Measurements from ENCODE around the gene WWC2.

WWC2 gene

GRCh38 chr4:183195534-183195933, 96.5 kb downstream of the WWC2 start:
- no peak for TF ChIP-seq CTCF (IDR thresholded peaks at IDR 0.05)
- H3K9me3 ChIP-seq: no peaks in the 10 kb centered on the region
- DNase-seq: no peak
- H3K27me3 ChIP-seq: no peaks in the 10 kb centered on the region
- no peak overlapping the region for H3K27ac ChIP-seq
- H3K4me3 ChIP-seq: no peak overlapping the region
- intact Hi-C loops (cut with DNase I; ENCODE audit: low total_unique reads): no loop called here
- H3K4me1 ChIP-seq: peaks cover 0 to 14% (median 0%) of the 10 kb centered on the region in 4 donors
- H3K36me3 ChIP-seq: peaks cover 0 to 4% (median 0%) of the 10 kb centered on the region in 3 donors

DNA sequence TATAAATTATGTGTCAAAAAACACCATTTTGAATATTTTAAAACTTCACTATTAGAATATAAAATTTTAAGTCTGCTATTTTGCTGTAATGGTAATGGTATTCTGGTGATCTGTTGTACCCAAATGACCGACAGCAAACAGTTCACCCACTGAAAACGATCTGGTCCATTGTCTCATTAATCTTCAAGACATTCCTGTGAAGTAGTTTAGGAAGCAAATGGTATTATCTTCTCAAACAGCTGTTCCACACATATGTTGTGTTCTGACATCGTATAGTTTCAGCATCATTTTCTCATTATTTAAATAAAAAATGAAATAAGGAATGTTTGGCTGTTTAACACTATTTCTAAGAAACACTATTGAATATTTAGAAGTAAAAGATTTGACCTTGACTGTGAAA, 98.1 kb downstream of the WWC2 start:
- H3K27me3 ChIP-seq: no peaks in the 10 kb centered on the region
- H3K4me3 ChIP-seq: no peak overlapping the region
- no peak for TF ChIP-seq CTCF (IDR thresholded peaks at IDR 0.05)
- peaks cover 0 to 12% (median 0%) of the 10 kb centered on the region in 4 donors for H3K4me1 ChIP-seq
- intact Hi-C loops (cut with DNase I; ENCODE audit: low total_unique reads): no loop called here
- DNase-seq: no peak
- H3K9me3 ChIP-seq: no peaks in the 10 kb centered on the region
- H3K36me3 ChIP-seq: peaks cover 0 to 4% (median 0%) of the 10 kb centered on the region in 3 donors
- no peak overlapping the region for H3K27ac ChIP-seq

DNA sequence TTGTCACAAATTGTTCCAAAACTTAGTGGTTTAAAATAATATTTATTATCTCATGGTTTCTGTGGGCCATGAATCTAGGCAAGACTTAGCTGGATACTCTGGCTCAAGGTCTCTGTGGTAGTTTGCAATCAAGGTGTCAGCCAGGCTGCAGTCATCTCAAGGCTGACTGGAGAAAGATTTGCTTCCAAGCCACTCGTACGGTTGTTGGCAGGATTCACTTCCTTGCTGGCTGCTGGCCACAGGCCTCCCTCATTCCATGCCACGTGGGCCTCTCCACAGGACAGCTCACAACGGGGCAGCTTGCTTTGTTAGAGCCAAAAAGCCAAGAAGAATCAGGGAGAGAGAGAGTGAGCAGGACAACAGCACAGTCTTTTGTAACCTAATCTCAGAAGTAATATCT, 101.4 kb downstream of the WWC2 start:
- intact Hi-C loops (cut with DNase I; ENCODE audit: low total_unique reads): no loop called here
- Histone ChIP-seq H3K27ac (no peak overlapping the region), H3K9me3 (no peaks in the 10 kb centered on the region), H3K36me3 (peaks cover 0 to 4% (median 0%) of the 10 kb centered on the region in 3 donors), H3K4me3 (no peak overlapping the region), H3K4me1 (peaks cover 0 to 4% (median 0%) of the 10 kb centered on the region in 4 donors), H3K27me3 (no peaks in the 10 kb centered on the region)
- DNase-seq: peak; percentile 29 to 71
- no peak for TF ChIP-seq CTCF (IDR thresholded peaks at IDR 0.05)

DNA sequence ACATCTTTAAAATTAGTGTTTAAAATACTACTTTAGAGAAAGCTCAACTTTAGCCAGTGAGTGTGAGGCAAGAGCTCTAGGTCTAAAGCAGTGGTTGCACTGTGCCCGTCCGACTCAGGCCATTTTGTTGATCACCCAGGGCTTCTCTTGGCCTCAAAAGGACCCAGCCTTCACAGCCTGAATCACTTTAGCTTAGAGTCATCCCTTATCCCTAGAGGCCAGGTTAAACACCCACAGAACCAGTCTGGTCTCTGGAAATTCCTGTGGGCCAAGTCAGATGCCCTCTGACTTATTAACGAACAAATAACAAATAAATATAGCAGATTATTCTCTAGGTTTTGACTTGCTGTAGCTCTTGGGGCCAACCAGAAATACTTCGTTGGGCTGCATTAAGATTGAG, 102.3 kb downstream of the WWC2 start:
- no peak overlapping the region for H3K27ac ChIP-seq
- no peak overlapping the region for H3K4me3 ChIP-seq
- DNase-seq: no peak
- H3K9me3 ChIP-seq: no peaks in the 10 kb centered on the region
- H3K27me3 ChIP-seq: no peaks in the 10 kb centered on the region
- peaks cover 0 to 4% (median 0%) of the 10 kb centered on the region in 4 donors for H3K4me1 ChIP-seq
- H3K36me3 ChIP-seq: peaks cover 0 to 4% (median 0%) of the 10 kb centered on the region in 3 donors
- TF ChIP-seq CTCF (IDR thresholded peaks at IDR 0.05): no peak
- intact Hi-C loops (cut with DNase I; ENCODE audit: low total_unique reads): no loop called here

- Histone ChIP-seq H3K4me3 (no peak overlapping the region), H3K27ac (no peak overlapping the region), H3K4me1 (peaks cover 0 to 4% (median 0%) of the 10 kb centered on the region in 4 donors), H3K9me3 (no peaks in the 10 kb centered on the region), H3K36me3 (no peaks in the 10 kb centered on the region), H3K27me3 (no peaks in the 10 kb centered on the region)
- intact Hi-C loops (cut with DNase I; ENCODE audit: low total_unique reads): no loop called here
- TF ChIP-seq CTCF (IDR thresholded peaks at IDR 0.05): no peak
- no peak for DNase-seq
These were observed 103.5 kb downstream of the WWC2 start for GRCh38 chr4:183202523-183202922.

DNA sequence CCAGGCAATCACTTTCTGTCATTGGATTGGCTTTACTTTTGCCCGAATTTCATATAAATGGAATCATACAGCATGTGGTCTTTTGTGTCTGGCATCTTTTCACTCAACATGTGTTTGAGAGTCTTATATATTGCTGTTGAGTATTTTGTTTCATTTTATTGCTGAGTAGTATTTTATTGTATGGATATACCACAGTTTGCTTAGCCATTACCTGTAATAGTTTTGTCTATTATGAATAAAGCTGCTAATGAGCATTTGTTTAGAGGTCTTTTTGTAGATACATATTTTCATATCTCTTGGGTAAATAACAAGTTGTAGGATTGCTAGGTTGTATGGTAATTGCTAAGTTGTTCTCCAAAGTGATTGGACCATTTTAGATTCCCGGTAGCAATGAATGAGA, 105.7 kb downstream of the WWC2 start:
- Histone ChIP-seq H3K9me3 (no peaks in the 10 kb centered on the region), H3K27ac (no peak overlapping the region), H3K36me3 (peaks cover 7 to 15% (median 10%) of the 10 kb centered on the region in 3 donors), H3K27me3 (no peaks in the 10 kb centered on the region), H3K4me3 (no peak overlapping the region), H3K4me1 (peaks cover 0 to 4% (median 0%) of the 10 kb centered on the region in 4 donors)
- intact Hi-C loops (cut with DNase I; ENCODE audit: low total_unique reads): no loop called here
- no peak for DNase-seq
- TF ChIP-seq CTCF (IDR thresholded peaks at IDR 0.05): no peak
